Kidney (tissue), 14 donors: Measurements from ENCODE around the gene FCER1A. TPM values are rescaled to one million over a fixed set of nuclear protein-coding genes. Genes with fewer than 3 reads are reported as not detected.
"Not testable (repeated sequence)": the region's sequence is repeated elsewhere in the genome, so short reads cannot be mapped to it uniquely, and the experiment has no call there.

Experiments
- DNase-seq, 5 donors: peaks; one replicate each; pipeline ENCODE4 v3.0.0-alpha.2; 2013 to 2020
- FAIRE-seq: peaks from 2 replicates; lab custom pipeline; 2012; peaks lifted over from hg19 to GRCh38; lab: Jason Lieb, UNC
- H3K27ac ChIP-seq, 2 donors: one replicate each; pipeline ENCODE4 v1.7.0; 2013; ENCODE audit warnings: low read depth in 2 of 2, low read length in 2 of 2, inconsistent platforms in 1 of 2
- H3K27me3 ChIP-seq: one replicate; pipeline ENCODE4 v1.7.1; 2013; ENCODE audit warnings: low read length, inconsistent platforms; ENCODE audit not compliant: control insufficient read depth, insufficient read depth
- H3K36me3 ChIP-seq, 3 donors: one replicate each; pipeline versions ENCODE4 v1.7.0 to v1.7.1; 2013; ENCODE audit warnings: low read length in 3 of 3, control low read depth in 1 of 3, inconsistent platforms in 1 of 3; ENCODE audit not compliant: insufficient read depth in 3 of 3, control insufficient read depth in 2 of 3
- H3K4me1 ChIP-seq, 3 donors: one replicate each; pipeline versions ENCODE4 v1.7.0 to v1.7.1; 2013; ENCODE audit warnings: low read length in 3 of 3, inconsistent platforms in 1 of 3, low read depth in 1 of 3; ENCODE audit not compliant: control insufficient read depth in 2 of 3, insufficient read depth in 2 of 3
- H3K4me3 ChIP-seq, 3 donors: one replicate each; pipeline versions ENCODE4 v1.7.0 to v1.8.1; 2013; ENCODE audit warnings: low read length in 3 of 3, control low read depth in 1 of 3, inconsistent platforms in 1 of 3
- H3K9ac ChIP-seq, 3 donors: one replicate each; pipeline versions ENCODE4 v1.7.0 to v1.7.1; 2013; ENCODE audit warnings: low read length in 3 of 3, control low read depth in 1 of 3, inconsistent platforms in 1 of 3
- H3K9me3 ChIP-seq, 3 donors: one replicate each; pipeline versions ENCODE4 v1.7.0 to v1.7.1; 2013; ENCODE audit warnings: low read length in 3 of 3, control low read depth in 1 of 3, inconsistent platforms in 1 of 3; ENCODE audit not compliant: control insufficient read depth in 2 of 3, insufficient read depth in 1 of 3
- intact Hi-C: fragments of 100-400 bp; cut with DNase I; formaldehyde crosslinking; loops from one replicate; pipeline ENCODE4 v1.11.1; 2022
- polyA plus RNA-seq: library from polyadenylated mRNA; stranded (reverse); fragments of 350-450 nt; fragmentation: Illumina TruSeq; extraction: RNeasy Lipid Tissue Mini Kit (QIAGEN cat#74804); gene quantifications from one replicate; pipeline ENCODE4 v1.2.3, GENCODE V29; 2014; ENCODE audit warnings: low read depth, low replicate concordance; ENCODE audit not compliant: insufficient read depth
- total RNA-seq: library from RNA; stranded (reverse); fragmentation: NEBNext Ultra II Directional; extraction: Animal tissue kit (Norgen Biotek cat#: 25700); gene quantifications from one replicate; pipeline ENCODE4 v1.2.1, GENCODE V29; 2021
- TF ChIP-seq, protein P1 (sequence below): IDR thresholded peaks from 3 replicates; pipeline ENCODE4 v1.5.1; 2012; ENCODE audit warnings: mild to moderate bottlenecking, moderate library complexity, borderline replicate concordance; ENCODE audit not compliant: insufficient read depth; ENCODE audit errors: extremely low read depth
- donor health status: control.
- donor health status: control.
- donor health status: control.
- donor health status: control.
- donor health status: control.
- donor health status: DM: yes; HTN: yes; CAD: no.
- donor health status: Normal renal cell carcinoma (clear cell type).

FCER1A gene
- total and polyA plus RNA-seq, 2 donors from 2014 or later, result 1.4 to 3.2 TPM

DNA sequence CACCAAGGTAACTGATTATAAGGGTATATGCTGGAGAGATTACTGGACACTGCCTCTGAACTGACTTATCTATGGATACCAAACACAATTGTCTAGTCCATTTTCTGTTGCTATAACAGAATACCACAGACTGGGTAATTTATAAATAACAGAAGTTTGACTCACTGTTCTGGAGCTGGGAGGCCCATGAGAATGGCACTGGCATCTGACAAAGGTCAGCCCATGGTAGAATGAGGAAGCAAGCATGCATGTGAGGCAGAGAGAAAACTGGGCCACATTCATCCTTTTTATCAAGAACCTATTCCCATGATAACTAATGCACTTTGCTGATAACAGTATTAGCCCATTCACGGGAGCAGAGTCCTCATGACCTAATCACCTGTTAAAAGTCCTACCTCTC, 37.4 kb downstream of the FCER1A start:
- no peaks in the 10 kb centered on the region for H3K4me1 ChIP-seq
- H3K9me3 ChIP-seq, result no peaks in the 10 kb centered on the region
- TF ChIP-seq, protein P1, sequence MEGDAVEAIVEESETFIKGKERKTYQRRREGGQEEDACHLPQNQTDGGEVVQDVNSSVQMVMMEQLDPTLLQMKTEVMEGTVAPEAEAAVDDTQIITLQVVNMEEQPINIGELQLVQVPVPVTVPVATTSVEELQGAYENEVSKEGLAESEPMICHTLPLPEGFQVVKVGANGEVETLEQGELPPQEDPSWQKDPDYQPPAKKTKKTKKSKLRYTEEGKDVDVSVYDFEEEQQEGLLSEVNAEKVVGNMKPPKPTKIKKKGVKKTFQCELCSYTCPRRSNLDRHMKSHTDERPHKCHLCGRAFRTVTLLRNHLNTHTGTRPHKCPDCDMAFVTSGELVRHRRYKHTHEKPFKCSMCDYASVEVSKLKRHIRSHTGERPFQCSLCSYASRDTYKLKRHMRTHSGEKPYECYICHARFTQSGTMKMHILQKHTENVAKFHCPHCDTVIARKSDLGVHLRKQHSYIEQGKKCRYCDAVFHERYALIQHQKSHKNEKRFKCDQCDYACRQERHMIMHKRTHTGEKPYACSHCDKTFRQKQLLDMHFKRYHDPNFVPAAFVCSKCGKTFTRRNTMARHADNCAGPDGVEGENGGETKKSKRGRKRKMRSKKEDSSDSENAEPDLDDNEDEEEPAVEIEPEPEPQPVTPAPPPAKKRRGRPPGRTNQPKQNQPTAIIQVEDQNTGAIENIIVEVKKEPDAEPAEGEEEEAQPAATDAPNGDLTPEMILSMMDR, result no peak
- no peak overlapping the region for H3K27ac ChIP-seq
- intact Hi-C loops, result no loop called here
- DNase-seq, result no peak
- FAIRE-seq, result no peak
- H3K27me3 ChIP-seq, result no peaks in the 10 kb centered on the region
- no peak overlapping the region for H3K4me3 ChIP-seq
- H3K9ac ChIP-seq, result no peak overlapping the region
- no peaks in the 10 kb centered on the region for H3K36me3 ChIP-seq

DNA sequence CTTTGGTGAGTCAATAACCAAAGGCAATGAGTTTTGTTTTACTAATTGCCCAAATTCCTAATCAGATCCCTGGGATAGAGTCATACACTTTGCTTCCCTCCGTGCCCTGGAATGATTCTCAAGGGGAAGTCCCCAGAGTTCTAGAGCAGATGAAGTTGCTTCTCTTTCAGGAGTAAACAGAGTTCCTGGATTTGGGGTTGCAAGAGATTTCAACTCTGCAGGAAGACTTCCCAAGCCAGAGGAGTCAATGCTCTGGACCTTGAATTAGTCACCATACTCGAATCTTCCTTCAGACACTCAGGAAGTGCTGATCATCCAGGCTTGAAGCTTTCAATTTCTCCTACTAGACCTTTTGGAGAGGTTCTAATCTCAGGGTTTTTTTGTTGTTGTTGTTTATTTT, 39.6 kb downstream of the FCER1A start:
- Histone ChIP-seq H3K4me3 (no peak overlapping the region), H3K27me3 (no peaks in the 10 kb centered on the region), H3K9ac (no peak overlapping the region), H3K9me3 (no peaks in the 10 kb centered on the region), H3K4me1 (no peaks in the 10 kb centered on the region), H3K27ac (no peak overlapping the region), H3K36me3 (no peaks in the 10 kb centered on the region)
- DNase-seq (no peak), FAIRE-seq (no peak)
- TF ChIP-seq, protein P1, result no peak
- intact Hi-C loops, result no loop called here

DNA sequence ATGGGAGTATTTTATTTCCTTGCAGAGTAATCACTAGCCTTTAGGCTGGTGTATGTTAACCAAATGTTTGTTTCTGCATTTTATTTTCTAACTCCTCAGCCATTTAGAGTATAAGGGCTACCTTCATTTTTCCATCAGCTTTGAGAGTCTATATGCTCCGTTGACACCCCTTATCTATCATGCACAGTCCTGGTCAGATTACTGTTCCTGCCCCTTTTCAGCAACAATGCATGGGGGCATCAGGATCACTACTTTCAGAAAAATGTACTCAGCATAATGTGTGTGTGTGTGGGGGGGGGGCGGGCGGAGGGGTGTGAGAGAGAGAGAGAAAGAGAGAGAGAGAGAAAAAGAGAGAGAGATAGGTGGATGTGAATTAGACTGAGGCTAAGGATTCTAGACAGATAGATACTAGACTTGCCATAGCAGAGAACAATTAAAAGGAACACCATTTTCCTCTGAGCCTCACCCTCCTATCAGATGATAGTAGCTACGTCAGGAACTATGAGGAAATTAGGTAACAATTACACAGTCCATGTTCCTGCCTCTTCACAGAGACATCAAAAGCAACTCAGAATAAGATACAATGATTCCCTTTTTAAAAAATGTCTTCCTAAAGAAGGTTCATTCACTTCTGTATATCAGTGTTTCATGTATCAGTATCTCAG, 40.8 kb downstream of the FCER1A start:
- H3K9ac ChIP-seq, result no peak overlapping the region
- H3K27me3 ChIP-seq, result no peaks in the 10 kb centered on the region
- FAIRE-seq (no peak), DNase-seq (no peak)
- no peak overlapping the region for H3K4me3 ChIP-seq
- no peaks in the 10 kb centered on the region for H3K4me1 ChIP-seq
- H3K27ac ChIP-seq, result no peak overlapping the region
- intact Hi-C loops, result no loop called here
- H3K36me3 ChIP-seq, result no peaks in the 10 kb centered on the region
- TF ChIP-seq, protein P1, result no peak
- no peaks in the 10 kb centered on the region for H3K9me3 ChIP-seq

DNA sequence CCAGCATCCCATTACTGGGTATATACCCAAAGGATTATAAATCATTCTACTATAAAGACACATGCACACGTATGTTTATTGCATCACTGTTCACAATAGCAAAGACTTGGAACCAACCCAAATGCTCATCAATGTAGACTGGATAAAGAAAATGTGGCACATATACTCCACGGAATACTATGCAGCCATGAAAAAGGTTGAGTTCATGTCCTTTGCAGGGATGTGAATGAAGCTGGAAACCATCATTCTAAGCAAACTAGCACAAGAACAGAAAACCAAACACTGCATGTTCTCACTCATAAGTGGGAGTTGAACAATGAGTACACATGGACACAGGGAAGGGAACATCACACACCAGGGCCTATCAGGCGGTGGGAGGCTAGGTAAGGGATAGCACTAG, 47.2 kb downstream of the FCER1A start:
- H3K4me1 ChIP-seq, H3K27ac ChIP-seq, FAIRE-seq, H3K9ac ChIP-seq, H3K36me3 ChIP-seq, H3K9me3 ChIP-seq, H3K27me3 ChIP-seq, H3K4me3 ChIP-seq, intact Hi-C loops, DNase-seq: not testable (repeated sequence)
